Body of pancreas (tissue), 4 donors: ENCODE data around the gene SMG9. TPM values are rescaled to one million over a fixed set of nuclear protein-coding genes. Genes with fewer than 3 reads are reported as not detected.

Source experiments
- ATAC-seq: fragments of 150-250 bp; one replicate; pipeline ENCODE4 v1.9.1; 2016
- DNase-seq, 4 donors: peaks; one replicate each; pipeline ENCODE4 v3.0.0-alpha.2; 2019
- H3K27ac ChIP-seq, 4 donors: fragments of 200-600 bp; sonication (generic); 1 replicate in 3 of 4; 2 replicates in 1 of 4; pipeline versions ENCODE4 v1.5.1 to v1.6.1; 2016 to 2019; ENCODE audit warnings: mild to moderate bottlenecking in 1 of 4, mixed read lengths in 1 of 4, moderate library complexity in 1 of 4
- H3K27me3 ChIP-seq, 2 donors: fragments of 200-600 bp; sonication (generic); one replicate each; pipeline ENCODE4 v1.6.0; 2016; ENCODE audit warnings: mild to moderate bottlenecking in 1 of 2
- H3K36me3 ChIP-seq, 2 donors: fragments of 200-600 bp; sonication (generic); replicated peaks in 1 of 2; 2 replicates each; pipeline ENCODE4 v1.5.1; 2016; ENCODE audit warnings: low read depth in 2 of 2; ENCODE audit not compliant: insufficient read depth in 1 of 2
- H3K4me1 ChIP-seq: fragments of 200-600 bp; sonication (generic); one replicate; pipeline ENCODE4 v1.6.0; 2016
- H3K4me3 ChIP-seq, 2 donors: fragments of 200-600 bp; sonication (generic); 1 replicate in 1 of 2; 2 replicates in 1 of 2; pipeline ENCODE4 v1.5.1; 2016 to 2019
- H3K9me3 ChIP-seq, 3 donors: fragments of 200-600 bp; sonication (generic); 1 replicate in 2 of 3; 2 replicates in 1 of 3; pipeline ENCODE4 v1.5.1; 2016
- POLR2A ChIP-seq, 3 donors: fragments of 450-650 bp; IDR thresholded peaks; one replicate each; pipeline ENCODE4 v1.6.1; 2016; ENCODE audit warnings: antibody characterized with exemption in 3 of 3, mild to moderate bottlenecking in 2 of 3
- WGBS, 2 donors: methylation state at CpG; one replicate each; pipeline ENCODE4 v1.1.5; 2017; 5-methylcytosine and 5-hydroxymethylcytosine counted together
- intact Hi-C: fragments of 100-400 bp; cut with DNase I; formaldehyde crosslinking; loops from one replicate; pipeline ENCODE4 v1.15.1; 2023
- total RNA-seq, 2 donors: library from RNA; depleted of rRNA; stranded (reverse); fragments of >200 nt; gene quantifications; one replicate each; pipeline ENCODE4 v1.1.0, GENCODE V29; 2016
- TF ChIP-seq, protein P1 (sequence below), 7 experiments: fragments of 450-650 bp in 4 of 7; fragments of 200-600 bp in 3 of 7; sonication (generic) in 3 of 7; IDR thresholded peaks; one replicate each; pipeline ENCODE4 v1.5.1; 2016 to 2019; ENCODE audit warnings: antibody characterized with exemption in 7 of 7

Gene SMG9
- total RNA-seq, 2 donors from 2014 or later, result 8.3 to 52.1 TPM

DNA sequence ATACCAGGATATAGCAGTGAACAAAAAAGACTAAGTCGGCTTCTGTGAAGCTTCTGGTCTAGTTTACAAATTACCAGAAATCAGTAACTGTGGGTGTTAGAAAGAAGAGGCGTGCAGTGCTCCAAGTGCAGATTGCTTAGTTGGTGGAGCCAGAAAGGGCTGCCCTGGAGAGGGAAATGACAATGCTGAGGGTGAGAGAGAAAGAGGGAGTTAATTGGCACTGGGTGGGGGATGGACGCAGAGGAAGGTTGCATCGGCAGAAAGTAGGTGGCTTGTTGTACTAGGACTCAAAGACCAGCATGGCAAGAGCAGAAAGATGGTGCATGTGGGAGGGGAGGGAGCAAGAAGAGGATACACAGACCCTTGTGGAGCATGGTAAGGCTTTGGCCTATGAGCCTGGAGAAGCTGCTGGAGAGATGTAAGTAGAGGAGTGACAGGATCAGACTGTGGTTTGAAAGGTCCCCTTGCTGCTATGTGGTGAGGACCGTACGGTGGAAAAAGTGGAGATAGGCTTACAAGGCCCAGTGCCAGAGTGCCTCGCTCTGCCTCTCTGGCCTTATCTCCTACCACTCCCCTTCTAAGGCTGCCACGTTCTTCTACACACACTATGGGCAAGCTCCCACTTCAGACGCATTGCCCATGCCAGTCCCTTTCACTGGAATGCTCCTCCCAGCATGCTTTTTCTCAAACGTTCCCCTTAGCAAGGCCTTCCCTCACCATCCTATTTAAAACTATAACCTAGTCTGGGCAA is 13.5 kb downstream of the SMG9 start:
- intact Hi-C loops, result no loop called here
- 80 to 89% methylated on average over 10 of the region's 10 CpGs for WGBS, 2 donors
- H3K36me3 ChIP-seq, result peaks cover 0 to 28% of the 10 kb centered on the region in 2 donors

DNA sequence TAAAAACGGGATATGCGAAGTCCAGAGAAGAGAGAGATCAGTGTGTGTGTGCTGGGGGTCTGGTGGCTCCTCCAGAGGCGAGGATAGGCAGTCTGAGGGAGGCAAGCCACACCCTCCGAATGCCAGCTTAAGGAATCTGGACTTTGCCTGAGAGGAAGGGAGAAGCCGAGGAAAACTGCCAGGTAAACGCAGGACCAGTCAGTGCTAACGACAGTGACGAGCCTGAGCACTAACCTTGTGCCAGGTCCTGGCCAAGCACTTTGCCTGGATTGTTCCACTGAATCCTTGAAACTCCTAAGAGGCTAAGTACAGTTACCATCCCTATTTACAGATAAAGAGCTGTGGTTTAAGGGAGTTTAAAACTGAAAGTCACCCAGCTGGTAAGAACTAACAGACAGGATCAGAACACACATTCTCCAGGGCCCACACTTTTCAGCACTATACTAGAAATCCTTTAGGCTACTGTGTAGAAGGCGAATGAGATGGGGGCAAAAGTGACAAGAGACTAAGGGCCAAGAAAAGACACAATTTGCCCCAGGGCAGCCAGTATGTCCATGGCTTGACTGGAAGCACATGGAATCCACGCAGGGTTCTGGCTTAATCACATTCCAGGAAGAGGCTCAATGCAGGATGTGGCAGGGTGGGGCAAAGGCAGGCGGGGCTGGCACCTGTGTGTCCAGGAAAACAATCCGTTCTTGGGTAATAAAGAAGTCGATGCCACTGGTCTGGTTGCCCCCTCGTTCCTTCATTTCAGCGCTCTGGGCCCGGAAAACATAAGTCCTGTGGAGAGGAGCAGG is 15.1 kb downstream of the SMG9 start:
- Histone ChIP-seq H3K9me3 (no peaks in the 10 kb centered on the region), H3K36me3 (peaks cover 0 to 27% of the 10 kb centered on the region in 2 donors), H3K27ac (no peak overlapping the region), H3K4me1 (no peaks in the 10 kb centered on the region), H3K4me3 (no peak overlapping the region), H3K27me3 (no peaks in the 10 kb centered on the region)
- no peak for TF ChIP-seq POLR2A (IDR thresholded peaks at IDR 0.05)
- TF ChIP-seq, protein P1, sequence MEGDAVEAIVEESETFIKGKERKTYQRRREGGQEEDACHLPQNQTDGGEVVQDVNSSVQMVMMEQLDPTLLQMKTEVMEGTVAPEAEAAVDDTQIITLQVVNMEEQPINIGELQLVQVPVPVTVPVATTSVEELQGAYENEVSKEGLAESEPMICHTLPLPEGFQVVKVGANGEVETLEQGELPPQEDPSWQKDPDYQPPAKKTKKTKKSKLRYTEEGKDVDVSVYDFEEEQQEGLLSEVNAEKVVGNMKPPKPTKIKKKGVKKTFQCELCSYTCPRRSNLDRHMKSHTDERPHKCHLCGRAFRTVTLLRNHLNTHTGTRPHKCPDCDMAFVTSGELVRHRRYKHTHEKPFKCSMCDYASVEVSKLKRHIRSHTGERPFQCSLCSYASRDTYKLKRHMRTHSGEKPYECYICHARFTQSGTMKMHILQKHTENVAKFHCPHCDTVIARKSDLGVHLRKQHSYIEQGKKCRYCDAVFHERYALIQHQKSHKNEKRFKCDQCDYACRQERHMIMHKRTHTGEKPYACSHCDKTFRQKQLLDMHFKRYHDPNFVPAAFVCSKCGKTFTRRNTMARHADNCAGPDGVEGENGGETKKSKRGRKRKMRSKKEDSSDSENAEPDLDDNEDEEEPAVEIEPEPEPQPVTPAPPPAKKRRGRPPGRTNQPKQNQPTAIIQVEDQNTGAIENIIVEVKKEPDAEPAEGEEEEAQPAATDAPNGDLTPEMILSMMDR (IDR thresholded peaks at IDR 0.05), result no peak
- intact Hi-C loops, result no loop called here
- ATAC-seq, result no peak
- DNase-seq, result peak in 1 of 4 donors; percentile 25
- WGBS, 2 donors, result 78 to 83% methylated on average over 16 of the region's 16 CpGs

More for the DNA sequence above, 13.5 kb downstream of the SMG9 start:
- ATAC-seq, result no peak
- no peak for TF ChIP-seq POLR2A (IDR thresholded peaks at IDR 0.05)
- TF ChIP-seq, protein P1 (IDR thresholded peaks at IDR 0.05), result no peak
- DNase-seq, result no peak
- no peaks in the 10 kb centered on the region for H3K9me3 ChIP-seq
- no peak overlapping the region for H3K27ac ChIP-seq
- H3K4me3 ChIP-seq, result no peak overlapping the region
- H3K27me3 ChIP-seq, result no peaks in the 10 kb centered on the region
- no peaks in the 10 kb centered on the region for H3K4me1 ChIP-seq

DNA sequence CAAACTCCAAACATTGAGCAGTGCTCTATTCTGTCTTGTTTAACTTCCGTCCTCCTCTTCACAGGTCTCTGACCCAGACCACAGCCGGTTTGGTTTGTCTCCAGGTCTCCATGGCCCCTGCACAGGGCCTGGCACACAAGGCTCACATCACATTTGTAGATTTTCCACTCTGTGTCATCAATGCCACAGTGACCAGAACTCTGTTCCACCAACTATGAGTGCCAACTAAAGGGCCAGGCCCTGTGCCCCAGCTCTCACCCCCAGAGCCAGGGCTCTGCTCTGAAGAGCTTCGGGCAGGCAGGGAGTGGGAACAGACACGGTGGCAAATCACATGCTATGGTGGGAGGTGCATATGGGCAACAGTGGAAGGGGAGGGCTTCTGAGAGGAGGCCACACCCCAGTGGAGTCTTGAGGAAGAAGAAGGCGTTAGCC is 16.0 kb downstream of the SMG9 start:
- TF ChIP-seq, protein P1 (IDR thresholded peaks at IDR 0.05), result no peak
- no peak for TF ChIP-seq POLR2A (IDR thresholded peaks at IDR 0.05)
- intact Hi-C loops, result no loop called here
- Histone ChIP-seq H3K27ac (no peak overlapping the region), H3K4me3 (no peak overlapping the region), H3K36me3 (peaks cover 0 to 22% of the 10 kb centered on the region in 2 donors), H3K27me3 (no peaks in the 10 kb centered on the region), H3K9me3 (no peaks in the 10 kb centered on the region), H3K4me1 (no peaks in the 10 kb centered on the region)
- ATAC-seq (no peak), DNase-seq (no peak)
- WGBS, 2 donors, result 69 to 88% methylated on average over 5 of the region's 5 CpGs

DNA sequence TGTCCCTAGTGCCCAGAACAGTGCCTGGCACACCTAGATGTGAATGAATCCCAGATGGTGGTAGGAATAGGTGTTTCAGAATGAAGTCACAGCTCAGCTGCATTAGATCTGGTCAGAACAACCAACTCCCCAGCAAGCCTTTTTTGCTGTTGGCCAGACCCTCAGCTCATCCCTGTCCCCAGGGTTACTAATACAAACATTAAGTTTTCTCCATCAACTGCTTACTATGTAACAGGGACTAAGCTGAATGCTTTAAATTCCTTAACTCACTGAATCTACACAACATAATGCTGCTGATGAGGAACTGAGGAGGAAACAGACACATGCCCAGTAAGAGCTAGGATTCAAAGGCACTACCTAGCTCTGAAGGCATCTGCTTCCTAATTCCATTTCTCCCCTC is 18.8 kb downstream of the SMG9 start:
- TF ChIP-seq, protein P1 (IDR thresholded peaks at IDR 0.05), result no peak
- no peak for TF ChIP-seq POLR2A (IDR thresholded peaks at IDR 0.05)
- Histone ChIP-seq H3K4me1 (no peaks in the 10 kb centered on the region), H3K27ac (no peak overlapping the region), H3K9me3 (no peaks in the 10 kb centered on the region), H3K36me3 (peaks cover 0 to 27% of the 10 kb centered on the region in 2 donors), H3K4me3 (no peak overlapping the region), H3K27me3 (no peaks in the 10 kb centered on the region)
- intact Hi-C loops, result no loop called here
- ATAC-seq, result no peak
- DNase-seq, result no peak
